ENCODE results near the gene ESR1.
"Not testable (repeated sequence)": the region's sequence is repeated elsewhere in the genome, so short reads cannot be mapped to it uniquely, and the experiment has no call there.

Gene ESR1

DNA sequence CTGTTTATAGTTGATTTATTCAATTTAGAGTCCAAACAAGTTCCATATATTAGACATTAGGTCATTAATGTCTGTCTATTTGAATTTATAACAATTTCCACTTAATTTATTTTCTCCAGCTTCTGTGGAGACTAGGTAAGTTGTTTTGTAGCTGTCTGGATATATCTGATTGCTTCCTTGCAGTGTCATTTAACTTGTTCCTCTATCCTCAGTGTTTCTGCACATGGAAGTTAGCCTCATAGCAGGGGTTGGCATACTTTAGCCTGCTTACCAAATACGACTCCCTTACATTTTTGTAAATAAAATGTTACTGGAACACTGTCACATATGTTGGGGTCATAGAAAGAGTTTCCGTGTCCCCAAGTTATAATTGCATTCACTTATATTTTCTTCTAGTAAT is 216.1 kb downstream of the ESR1 start:
- intact Hi-C loops (cut with DNase I) = no loop called here

DNA sequence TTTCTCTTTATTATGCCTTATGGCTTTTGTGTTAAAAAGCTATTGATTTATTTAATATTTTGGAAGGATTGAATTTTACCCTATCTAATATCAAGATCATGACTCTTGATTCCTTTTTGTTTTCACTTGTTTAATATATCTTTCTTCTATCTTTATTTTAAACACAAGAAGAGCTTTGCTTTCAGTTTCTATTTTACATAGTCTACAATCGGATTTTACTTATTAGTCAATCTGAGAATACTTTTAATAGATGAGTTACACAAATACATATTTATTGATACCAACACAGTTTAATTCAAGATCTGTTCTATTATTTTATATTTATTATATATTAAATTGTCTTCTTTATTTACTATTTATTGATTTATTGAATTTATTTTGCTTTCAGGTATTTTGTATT is 218.8 kb downstream of the ESR1 start:
- DNase-seq = no peak

More for the DNA sequence above, 216.1 kb downstream of the ESR1 start:
- DNase-seq = no peak

DNA sequence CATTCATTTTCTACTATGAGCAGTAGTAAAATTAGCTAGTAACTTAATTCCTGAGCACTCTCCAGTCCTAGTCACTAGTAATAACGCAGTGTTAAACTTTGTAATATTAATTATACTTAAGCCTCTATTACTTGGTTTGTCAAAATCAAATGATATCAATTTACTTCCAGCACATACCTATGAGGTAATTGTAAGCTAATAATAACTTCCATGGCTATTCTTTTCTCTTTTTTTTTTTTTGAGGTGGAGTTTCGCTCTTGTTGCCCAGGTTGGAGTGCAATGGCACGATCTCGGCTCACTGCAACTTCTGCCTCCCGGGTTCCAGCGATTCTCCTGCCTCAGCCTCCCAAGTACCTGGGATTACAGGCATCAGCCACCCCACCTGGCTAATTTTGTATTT is 219.3 kb downstream of the ESR1 start:
- DNase-seq; intact Hi-C loops (cut with DNase I): not testable (repeated sequence)

More for the DNA sequence above, 218.8 kb downstream of the ESR1 start:
- intact Hi-C loops (cut with DNase I) = no loop called here

DNA sequence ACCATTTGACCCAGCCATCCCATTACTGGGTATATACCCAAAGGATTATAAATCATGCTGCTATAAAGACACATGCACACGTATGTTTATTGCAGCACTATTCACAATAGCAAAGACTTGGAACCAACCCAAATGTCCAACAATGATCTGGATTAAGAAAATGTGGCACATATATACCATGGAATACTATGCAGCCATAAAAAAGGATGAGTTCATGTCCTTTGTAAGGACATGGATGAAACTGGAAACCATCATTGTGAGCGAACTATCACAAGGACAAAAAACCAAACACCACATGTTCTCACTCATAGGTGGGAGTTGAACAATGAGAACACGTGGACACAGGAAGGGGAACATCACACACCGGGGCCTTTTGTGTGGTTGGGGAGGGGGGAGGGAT is 226.3 kb downstream of the ESR1 start:
- intact Hi-C loops (cut with DNase I); DNase-seq: not testable (repeated sequence)

DNA sequence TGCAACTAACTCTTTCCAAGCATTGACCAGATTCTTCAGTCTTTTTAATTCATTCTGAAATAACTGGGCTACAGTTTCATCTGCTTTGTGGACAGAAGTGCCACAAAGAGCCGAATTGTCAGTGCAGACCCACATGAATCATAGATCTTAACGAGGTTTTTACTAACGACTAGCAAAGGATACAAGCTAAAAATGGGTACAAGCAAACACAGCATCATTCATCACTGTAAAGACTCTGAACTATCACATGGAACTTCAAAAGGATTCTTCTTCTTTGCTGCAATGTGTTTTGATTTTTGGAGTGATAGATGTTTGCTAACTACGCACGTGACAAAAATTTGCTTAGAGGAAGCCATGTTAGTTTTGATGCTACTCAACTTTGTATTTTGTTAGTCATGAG is 227.1 kb downstream of the ESR1 start:
- DNase-seq = no peak
- intact Hi-C loops (cut with DNase I) = no loop called here

DNA sequence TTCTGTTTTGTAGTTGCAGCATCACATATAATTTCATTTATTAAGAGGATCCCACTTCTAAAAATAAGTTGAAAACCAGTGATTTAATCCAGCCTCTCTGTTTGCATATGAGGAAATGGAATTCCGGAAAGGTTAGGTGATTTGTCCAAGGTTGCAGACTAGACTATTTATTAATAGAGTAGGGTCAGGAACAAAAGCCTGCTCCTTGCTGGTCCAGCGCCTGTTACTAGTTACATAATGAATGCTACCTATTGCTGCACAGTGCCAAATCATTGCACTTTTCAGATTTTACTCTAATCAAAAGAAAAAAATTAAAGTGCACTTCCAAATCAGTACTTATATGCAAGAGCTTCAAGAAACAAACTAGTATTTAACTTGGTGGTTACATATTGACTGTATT is 238.6 kb downstream of the ESR1 start:
- DNase-seq = no peak
- intact Hi-C loops (cut with DNase I) = no loop called here

DNA sequence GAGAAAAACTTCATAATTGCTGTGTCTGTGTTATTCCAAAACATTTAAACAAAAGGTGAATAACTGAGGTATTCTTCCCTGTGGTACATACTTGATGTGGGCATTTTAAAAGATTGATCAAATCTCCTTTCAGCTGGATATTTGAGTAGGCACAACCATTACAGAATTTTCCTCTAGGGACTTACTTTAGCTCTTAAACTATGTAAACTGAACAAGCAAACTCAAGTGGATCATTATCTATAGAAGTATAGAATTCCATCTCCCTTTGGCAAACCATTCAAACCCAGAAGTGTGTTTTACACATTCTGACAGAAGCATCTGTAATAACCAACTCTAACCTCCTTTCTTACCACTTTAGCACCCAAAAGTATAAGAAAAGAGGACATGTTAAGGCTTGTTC is 241.4 kb downstream of the ESR1 start:
- intact Hi-C loops (cut with DNase I) = no loop called here
- DNase-seq = no peak

DNA sequence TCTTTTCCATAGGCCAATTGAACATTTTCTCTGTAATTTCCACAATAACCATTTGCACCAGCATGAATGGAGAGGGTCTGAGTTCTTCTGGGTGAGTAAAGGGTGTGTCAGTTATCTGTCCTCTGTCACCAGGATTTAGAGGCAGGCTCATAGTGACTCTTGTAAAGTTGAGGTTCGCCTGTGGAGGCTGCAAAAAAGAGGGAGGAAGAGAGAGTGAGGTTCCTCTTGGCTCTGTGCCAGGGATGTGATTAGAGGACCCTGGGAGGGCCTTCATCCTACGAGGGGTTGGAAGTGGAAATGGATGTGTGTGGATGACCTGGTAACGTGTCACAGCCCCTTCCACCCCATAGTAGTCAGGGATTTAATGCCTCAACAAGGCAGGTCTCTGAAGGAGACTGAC is 242.0 kb downstream of the ESR1 start:
- peak in 1 of 42 donors; percentile 7 for DNase-seq
- intact Hi-C loops (cut with DNase I) = no loop called here

DNA sequence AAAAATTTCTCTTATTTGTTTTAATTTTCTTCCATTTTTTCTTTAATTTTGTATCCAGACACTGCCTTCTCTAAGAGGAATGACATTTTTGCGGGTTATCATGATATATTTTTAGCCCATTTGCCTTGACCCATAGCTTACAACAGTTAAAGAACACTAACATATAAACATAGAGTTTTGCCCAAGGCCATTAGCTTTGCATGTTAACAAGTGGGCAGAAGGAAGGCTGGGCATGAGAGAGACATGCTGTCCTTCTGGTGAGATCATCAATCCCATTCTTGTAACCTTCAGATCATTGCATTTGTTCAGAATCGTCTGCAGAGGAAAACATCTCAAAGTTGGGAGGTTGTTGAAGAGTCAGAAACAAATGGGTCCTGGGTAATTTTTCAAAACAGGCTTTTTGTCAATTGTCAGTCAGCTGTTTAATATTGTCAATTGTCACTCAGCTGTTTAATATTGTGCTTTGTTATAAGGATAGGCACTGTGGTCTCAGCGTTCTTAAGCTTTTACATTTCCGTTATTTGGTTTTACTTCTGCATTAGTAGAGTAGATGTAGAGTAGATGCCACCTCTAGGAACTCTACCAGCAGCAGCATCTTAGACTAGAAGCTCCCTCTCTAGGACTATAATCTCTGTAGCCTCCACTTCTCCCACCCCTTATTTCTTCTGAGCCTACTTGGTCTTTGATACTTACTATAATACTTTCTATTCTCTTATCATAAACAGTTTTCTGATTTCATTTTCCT is 243.1 kb downstream of the ESR1 start:
- no peak for DNase-seq
- intact Hi-C loops (cut with DNase I) = no loop called here

DNA sequence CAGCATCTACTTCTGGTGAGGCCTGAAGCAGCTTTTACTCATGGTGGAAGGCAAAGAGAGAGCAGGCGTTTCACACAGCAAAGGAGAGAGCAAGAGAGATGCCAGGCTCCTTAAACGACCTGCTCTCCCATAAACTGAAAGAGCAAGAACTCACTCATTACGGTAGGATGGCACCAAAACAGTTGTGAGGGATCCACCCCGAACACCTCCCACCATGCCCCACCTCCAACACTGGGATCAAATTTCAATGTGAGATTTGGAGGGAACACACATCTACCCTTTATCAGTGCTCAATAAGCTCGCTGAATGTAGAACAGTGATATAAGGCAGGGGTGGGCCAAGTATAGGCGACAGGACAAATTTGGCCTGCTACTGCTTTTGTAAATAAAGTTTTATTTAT is 244.6 kb downstream of the ESR1 start:
- no peak for DNase-seq
- intact Hi-C loops (cut with DNase I) = no loop called here

DNA sequence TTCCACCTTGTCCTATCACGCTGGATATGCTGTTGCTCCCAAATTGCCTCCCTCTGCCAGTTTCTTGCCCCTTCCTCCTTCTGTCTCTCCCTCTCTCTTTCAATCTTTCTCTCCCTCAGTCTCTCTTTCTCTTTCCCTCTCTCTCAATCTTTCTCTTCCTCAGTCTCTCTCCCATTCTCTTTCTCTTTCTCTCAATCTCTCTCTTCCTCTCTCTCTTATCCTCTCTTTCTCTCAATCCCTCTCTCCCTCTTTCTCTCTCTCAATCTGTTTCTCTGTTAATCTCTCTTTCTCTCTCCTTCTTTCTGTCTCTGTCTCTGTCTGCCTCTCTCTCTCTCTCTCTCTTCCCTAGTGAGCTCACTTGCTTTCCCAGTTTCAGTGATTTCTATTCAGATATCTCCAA is 245.8 kb downstream of the ESR1 start:
- intact Hi-C loops (cut with DNase I) = no loop called here

DNA sequence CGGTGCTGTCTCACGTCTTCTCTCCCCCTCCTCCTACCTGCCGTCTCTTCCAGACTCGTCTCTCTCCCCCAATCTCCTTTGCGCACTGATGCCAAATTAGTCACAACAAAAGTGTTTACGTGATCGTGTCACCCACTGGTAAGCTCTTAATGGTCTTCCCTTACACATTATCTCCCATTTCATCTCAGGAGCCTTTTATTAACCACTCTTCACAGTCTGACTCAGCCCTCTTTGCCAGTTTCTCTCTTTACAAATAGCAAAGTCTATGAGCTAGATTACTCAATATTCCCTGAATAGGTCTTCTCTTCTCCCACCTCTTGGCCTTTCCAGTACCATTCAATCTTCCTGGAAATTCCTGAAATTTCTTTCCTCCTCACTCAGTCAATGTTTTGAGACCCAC is 247.0 kb downstream of the ESR1 start:
- intact Hi-C loops (cut with DNase I) = no loop called here
- DNase-seq = no peak

More for the DNA sequence above, 245.8 kb downstream of the ESR1 start:
- DNase-seq = no peak

DNA sequence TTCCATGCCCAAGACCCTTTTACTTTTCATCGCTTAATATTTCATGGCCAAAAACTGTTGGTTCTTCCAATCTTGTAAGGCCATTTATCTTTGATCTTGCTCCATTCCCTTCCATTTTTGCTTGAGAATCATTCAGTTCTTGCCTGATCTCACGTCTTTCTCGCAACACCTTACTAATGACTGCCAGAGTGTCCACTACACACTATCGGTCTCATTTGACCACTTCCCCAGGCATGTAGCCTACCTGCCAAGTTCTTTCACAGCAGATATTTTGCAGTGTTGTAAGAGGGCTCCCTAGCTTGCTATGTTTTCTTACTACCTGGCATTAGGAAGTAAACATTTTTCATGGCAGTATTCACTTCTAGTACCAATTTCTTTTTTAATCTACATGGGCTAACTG is 248.0 kb downstream of the ESR1 start:
- DNase-seq = no peak
- intact Hi-C loops (cut with DNase I) = no loop called here

DNA sequence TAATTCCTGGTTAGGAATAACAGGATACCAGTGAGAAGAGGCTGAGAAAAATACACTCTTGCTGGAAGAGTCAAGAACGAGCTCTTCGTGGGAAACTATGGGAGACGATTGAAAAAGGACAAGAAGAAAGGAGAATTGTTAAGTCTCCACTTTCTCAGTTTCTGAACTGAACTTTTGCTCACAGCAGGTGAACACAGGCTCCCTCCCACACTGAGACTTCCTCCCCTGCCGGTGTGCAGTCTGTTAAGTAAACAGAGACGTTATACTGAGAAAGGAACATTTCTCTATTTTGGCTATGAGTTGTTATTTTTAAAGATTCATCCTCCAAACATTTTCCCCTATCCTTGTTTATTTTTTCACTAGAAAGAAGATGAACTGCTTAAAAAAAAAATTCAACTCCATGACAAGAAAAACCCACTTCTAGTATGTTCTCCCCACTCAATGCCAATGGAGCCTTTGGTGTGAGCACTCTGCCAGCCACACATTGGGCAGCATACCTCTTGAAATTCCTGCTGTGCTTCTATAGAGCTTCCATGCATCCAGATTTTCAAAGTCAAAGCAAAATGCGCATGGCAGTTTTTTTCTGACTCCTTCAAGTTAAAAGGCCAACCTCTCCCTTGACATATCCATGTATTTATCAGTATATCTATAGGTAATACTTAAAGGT is 250.5 kb downstream of the ESR1 start:
- intact Hi-C loops (cut with DNase I) = no loop called here
- DNase-seq = no peak

DNA sequence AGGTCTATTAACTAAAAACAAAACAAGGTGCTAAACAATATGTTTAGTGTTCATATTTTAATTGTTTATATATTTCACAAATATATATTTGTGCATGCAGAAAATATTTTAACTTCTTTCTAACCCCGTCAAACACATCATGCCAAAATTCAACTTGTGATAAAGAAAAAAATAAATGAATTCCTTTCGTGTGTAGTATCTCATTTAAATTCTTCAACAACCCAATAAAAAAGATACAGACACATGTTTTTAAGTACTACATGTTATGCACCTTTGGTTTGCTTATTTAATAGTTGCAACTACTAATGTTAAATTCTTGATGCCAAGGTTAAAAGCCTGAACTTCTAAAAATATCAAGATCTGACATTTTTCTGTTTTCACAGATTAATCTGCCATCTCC is 252.4 kb downstream of the ESR1 start:
- intact Hi-C loops (cut with DNase I) = no loop called here

DNA sequence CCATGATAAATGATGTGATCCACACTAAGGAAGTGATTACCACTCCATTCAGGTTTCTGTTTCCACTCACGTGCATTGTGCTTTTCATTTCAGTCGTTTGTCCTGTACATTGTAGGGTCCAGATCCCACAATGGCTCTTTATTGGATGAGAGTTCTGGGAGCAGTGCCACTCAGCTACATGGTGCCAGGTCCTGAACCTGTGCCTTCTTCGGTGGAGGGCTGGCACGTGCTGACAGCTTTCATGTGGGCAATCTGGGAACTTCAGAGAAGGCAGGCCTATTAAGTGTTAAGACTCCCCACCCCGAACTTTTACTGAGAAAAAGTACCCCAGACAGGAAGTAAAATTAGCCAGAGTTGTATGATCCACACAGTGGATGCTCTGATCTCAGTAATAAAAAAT is 255.0 kb downstream of the ESR1 start:
- intact Hi-C loops (cut with DNase I) = no loop called here
- no peak for DNase-seq

More for the DNA sequence above, 252.4 kb downstream of the ESR1 start:
- DNase-seq = no peak

DNA sequence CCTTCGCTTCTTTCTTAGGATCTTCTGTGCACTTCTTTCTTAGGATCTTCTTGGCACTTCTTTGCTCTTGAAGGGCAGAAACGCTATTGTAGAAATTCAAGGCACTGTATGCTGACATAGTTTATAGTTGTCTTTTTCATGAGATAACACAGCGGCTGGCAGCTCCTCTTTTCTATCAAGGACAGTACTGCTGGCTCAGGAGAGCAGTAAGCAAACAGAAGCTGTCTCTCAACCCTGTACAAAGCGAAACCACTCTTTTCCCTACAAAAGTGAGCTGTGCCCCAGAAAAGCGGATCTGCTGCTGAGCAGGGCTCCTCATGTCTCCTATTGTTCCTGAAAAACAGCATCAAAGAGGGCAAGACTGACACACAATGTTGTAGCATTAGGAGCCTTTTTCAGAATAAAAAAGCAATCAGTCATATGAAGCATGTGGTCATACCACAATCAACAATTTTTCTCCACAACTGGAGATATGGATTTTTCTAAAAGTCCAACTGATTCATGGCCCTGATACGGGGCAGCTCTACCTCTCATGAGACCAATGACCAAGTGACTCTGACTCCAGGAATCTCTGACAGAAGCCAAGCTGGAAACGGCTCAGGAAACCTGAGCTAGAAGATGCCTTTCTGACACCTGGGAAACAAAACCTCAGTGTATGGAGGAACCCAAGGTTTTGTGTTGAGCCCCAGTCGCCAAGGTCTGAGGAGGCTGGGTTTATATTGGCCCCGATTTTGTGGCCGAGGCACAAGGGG is 255.9 kb downstream of the ESR1 start:
- no peak for DNase-seq
- intact Hi-C loops (cut with DNase I) = no loop called here

DNA sequence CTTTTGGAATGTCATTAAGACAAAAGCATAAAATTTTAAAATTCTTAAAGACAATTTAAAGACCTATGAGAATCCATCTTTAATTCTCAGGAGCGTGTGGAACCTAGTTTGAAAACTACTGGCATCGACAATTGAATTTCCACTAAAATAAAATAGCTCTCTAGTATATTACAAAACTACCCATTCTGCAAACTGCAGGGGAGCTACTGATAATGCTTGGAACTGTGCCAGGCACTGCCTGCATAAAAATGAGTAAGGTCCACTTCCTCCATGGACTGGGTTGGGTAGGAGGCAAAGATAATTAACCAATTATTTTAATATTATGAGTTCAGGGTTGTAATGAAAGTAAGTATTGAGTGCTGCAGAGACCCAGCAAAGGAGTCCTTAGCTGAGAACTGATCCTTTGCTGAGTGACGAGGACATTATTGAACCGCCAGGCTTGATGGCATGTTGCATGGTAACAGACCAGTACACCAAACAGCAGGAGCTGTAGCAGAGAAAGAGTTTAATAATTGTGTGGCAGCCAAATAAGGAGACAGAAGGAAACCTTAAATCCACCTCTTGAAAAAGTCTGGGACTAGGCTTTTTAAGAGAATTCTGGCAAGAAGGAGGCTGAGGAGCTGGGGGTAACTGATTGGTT is 261.3 kb downstream of the ESR1 start:
- intact Hi-C loops (cut with DNase I) = no loop called here
- no peak for DNase-seq

DNA sequence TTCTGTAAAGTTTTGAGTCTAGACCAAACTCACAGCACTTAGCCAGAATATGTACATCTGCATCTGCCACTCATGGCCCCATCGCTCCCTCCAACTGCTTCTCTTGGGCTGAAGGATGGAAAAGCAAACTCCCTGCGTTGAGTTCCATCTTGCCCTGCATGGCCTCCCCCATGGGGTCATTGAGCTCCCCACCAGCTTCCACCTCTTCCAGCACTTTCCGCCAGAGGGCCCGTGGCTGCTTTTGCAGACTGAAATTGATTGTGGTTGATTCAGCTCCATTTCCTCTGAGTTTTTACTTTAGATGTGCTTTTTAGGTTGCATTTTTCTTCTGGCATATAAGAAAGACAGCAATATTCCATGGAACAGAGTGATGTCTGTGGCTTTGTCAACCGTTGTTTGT is 263.1 kb downstream of the ESR1 start:
- DNase-seq = no peak
- intact Hi-C loops (cut with DNase I) = no loop called here

DNA sequence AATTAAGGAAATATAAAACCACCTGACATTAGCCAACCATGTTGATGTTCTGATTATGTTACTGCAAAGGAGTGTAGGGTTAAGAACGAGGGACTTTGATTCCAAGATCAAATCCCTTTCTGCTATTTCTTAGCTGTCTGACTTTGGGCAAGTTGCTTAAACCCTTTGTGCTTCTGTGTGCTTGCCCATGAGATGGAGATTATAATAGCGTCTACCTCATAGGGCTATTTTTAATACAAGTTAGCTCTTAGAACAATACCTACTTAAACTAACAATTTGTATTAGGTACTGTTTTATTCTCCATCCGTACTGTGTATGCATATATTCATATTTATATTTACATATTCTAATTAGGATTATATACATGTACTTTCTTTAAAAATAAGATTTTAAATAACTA is 263.8 kb downstream of the ESR1 start:
- no peak for DNase-seq
- intact Hi-C loops (cut with DNase I) = no loop called here
